Hepatocyte (in vitro differentiated cells): ENCODE data around the gene CDHR3. TPM values are rescaled to one million over a fixed set of nuclear protein-coding genes. Genes with fewer than 3 reads are reported as not detected.

ENCODE experiments used
- DNase-seq: peaks from one replicate; pipeline ENCODE4 v3.0.0-alpha.2; 2016; ENCODE audit warnings: low spot score
- H2AFZ ChIP-seq: fragments of 200-600 bp; sonication (generic); 2 replicates; pipeline ENCODE4 v1.6.0; 2016; ENCODE audit warnings: antibody characterized with exemption, mild to moderate bottlenecking
- H3K27ac ChIP-seq: fragments of 200-600 bp; sonication (generic); 2 replicates; pipeline ENCODE4 v1.5.1; 2016; ENCODE audit warnings: mild to moderate bottlenecking
- H3K27me3 ChIP-seq: fragments of 200-600 bp; sonication (generic); 2 replicates; pipeline ENCODE4 v1.6.1; 2016
- H3K36me3 ChIP-seq: fragments of 200-600 bp; sonication (generic); replicated peaks from 2 replicates; pipeline ENCODE4 v1.5.1; 2016; ENCODE audit warnings: low read depth; ENCODE audit not compliant: insufficient read depth
- H3K4me1 ChIP-seq: fragments of 200-600 bp; sonication (generic); 2 replicates; pipeline ENCODE4 v1.5.1; 2016; ENCODE audit warnings: mild to moderate bottlenecking, moderate library complexity; ENCODE audit not compliant: insufficient read depth
- H3K4me2 ChIP-seq: fragments of 200-600 bp; sonication (generic); 2 replicates; pipeline ENCODE4 v1.6.0; 2016
- H3K4me3 ChIP-seq: fragments of 200-600 bp; sonication (generic); 2 replicates; pipeline ENCODE4 v1.5.1; 2016; ENCODE audit warnings: mild to moderate bottlenecking
- H3K79me2 ChIP-seq: fragments of 200-600 bp; sonication (generic); 2 replicates; pipeline ENCODE4 v1.6.0; 2017; ENCODE audit warnings: mild to moderate bottlenecking
- H3K9me2 ChIP-seq: fragments of 200-600 bp; sonication (generic); replicated peaks from 2 replicates; pipeline ENCODE4 v1.6.0; 2017; ENCODE audit warnings: mild to moderate bottlenecking; ENCODE audit not compliant: insufficient read depth
- H3K9me3 ChIP-seq: fragments of 200-600 bp; sonication (generic); 2 replicates; pipeline ENCODE4 v1.5.1; 2016; ENCODE audit warnings: low read depth, mild to moderate bottlenecking
- H4K20me1 ChIP-seq: fragments of 200-600 bp; sonication (generic); 2 replicates; pipeline ENCODE4 v1.6.0; 2016; ENCODE audit warnings: mild to moderate bottlenecking; ENCODE audit not compliant: insufficient read depth, poor library complexity, severe bottlenecking
- EZH2 ChIP-seq: fragments of 200-600 bp; sonication (generic); IDR thresholded peaks from 2 replicates; pipeline ENCODE4 v1.6.1; 2016; ENCODE audit warnings: antibody characterized with exemption, mild to moderate bottlenecking, borderline replicate concordance
- EZH2phosphoT487 ChIP-seq: fragments of 200-600 bp; sonication (generic); IDR thresholded peaks from one replicate; pipeline ENCODE4 v1.6.1; 2018; ENCODE audit warnings: antibody characterized with exemption, mild to moderate bottlenecking, low read depth, moderate library complexity; ENCODE audit not compliant: unreplicated experiment, severe bottlenecking
- WGBS: methylation state at CpG from one replicate; pipeline ENCODE4 v1.1.6; 2016; ENCODE audit warnings: low lambda C conversion rate; ENCODE audit errors: missing lambda C conversion rate; 5-methylcytosine and 5-hydroxymethylcytosine counted together
- polyA plus RNA-seq: library from polyadenylated mRNA; unstranded; fragments of >200 nt; fragmentation: Nextera tagmentation; extraction: Ambion mirVana; gene quantifications from 2 replicates; pipeline ENCODE4 v1.2.1, GENCODE V29; 2016
- total RNA-seq: library from RNA; depleted of rRNA; stranded (reverse); fragments of >200 nt; gene quantifications from 2 replicates; pipeline ENCODE4 v1.2.3, GENCODE V29; 2014
- TF ChIP-seq, protein P1 (sequence below): fragments of 200-600 bp; sonication (generic); IDR thresholded peaks from 2 replicates; pipeline ENCODE4 v1.5.1; 2016; ENCODE audit warnings: antibody characterized with exemption, mild to moderate bottlenecking; ENCODE audit not compliant: poor library complexity

Gene CDHR3
- total and polyA plus RNA-seq, 2 experiments from 2014 or later = 3.3 to 6.9 TPM

DNA sequence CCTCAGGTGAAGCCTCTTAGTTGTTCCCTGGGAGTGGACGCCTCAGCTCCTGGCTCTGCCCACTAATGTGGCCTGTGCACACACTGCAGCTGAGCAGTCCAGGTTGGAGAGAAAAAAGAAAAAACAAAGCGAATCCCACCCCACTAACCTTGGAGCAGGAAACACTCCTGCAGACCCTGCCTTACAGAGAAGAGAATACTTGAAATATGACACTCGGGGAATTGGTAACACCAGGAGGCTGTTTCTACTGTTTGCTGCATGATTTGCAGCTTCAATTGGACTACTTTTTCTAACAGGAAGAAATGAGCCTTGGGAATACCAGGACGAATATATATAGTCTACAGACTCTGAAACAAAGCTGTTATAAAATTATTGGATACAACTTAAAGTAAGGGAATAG is 22.2 kb downstream of the CDHR3 start:
- Histone ChIP-seq H3K27ac (no peak overlapping the region), H3K36me3 (no peaks in the 10 kb centered on the region), H3K9me2 (no peaks in the 10 kb centered on the region), H4K20me1 (no peaks in the 10 kb centered on the region), H3K9me3 (no peaks in the 10 kb centered on the region), H3K4me1 (no peaks in the 10 kb centered on the region), H3K4me2 (no peak overlapping the region), H3K79me2 (no peaks in the 10 kb centered on the region), H3K27me3 (no peaks in the 10 kb centered on the region), H2AFZ (no peak overlapping the region), H3K4me3 (no peak overlapping the region)
- 44% methylated on average over 4 of the region's 4 CpGs for WGBS
- TF ChIP-seq, protein P1, sequence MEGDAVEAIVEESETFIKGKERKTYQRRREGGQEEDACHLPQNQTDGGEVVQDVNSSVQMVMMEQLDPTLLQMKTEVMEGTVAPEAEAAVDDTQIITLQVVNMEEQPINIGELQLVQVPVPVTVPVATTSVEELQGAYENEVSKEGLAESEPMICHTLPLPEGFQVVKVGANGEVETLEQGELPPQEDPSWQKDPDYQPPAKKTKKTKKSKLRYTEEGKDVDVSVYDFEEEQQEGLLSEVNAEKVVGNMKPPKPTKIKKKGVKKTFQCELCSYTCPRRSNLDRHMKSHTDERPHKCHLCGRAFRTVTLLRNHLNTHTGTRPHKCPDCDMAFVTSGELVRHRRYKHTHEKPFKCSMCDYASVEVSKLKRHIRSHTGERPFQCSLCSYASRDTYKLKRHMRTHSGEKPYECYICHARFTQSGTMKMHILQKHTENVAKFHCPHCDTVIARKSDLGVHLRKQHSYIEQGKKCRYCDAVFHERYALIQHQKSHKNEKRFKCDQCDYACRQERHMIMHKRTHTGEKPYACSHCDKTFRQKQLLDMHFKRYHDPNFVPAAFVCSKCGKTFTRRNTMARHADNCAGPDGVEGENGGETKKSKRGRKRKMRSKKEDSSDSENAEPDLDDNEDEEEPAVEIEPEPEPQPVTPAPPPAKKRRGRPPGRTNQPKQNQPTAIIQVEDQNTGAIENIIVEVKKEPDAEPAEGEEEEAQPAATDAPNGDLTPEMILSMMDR = no peak
- TF ChIP-seq EZH2phosphoT487 (no peak), EZH2 (no peak)
- no peak for DNase-seq

DNA sequence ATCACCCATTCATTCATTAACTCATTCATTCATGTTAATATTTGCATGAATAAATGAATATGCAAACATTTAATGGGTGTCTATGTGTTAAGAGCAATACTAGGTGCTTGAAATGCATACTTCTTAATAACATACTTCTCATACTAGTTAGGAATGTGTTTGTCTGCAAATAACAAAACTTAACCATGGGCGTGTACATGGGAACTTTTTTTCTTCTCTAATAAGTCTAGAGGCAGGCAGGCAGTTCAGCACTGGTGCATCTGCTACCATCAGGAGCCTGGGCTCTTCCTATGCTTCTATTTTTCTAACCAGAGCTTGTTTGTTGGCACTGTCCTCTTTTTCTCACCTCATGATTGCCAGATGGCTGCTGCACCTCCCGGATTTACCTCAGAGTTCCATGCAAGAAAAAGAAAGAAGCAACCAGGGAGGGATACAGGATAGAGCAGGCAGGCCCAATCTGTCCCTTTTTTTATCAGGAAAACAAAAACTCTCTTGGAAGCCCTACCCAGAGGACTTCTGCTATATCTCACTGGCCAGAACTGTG is 22.7 kb downstream of the CDHR3 start:
- H3K9me2 ChIP-seq = no peaks in the 10 kb centered on the region
- H3K27me3 ChIP-seq = no peaks in the 10 kb centered on the region
- H3K36me3 ChIP-seq = no peaks in the 10 kb centered on the region
- no peaks in the 10 kb centered on the region for H3K79me2 ChIP-seq
- H3K4me3 ChIP-seq = no peak overlapping the region
- TF ChIP-seq, protein P1 = no peak
- no peak for TF ChIP-seq EZH2phosphoT487
- TF ChIP-seq EZH2 = no peak
- no peak overlapping the region for H2AFZ ChIP-seq
- H3K4me2 ChIP-seq = no peak overlapping the region
- no peak for DNase-seq
- no peaks in the 10 kb centered on the region for H4K20me1 ChIP-seq
- no peaks in the 10 kb centered on the region for H3K9me3 ChIP-seq
- WGBS = 81% methylated on average over 2 of the region's 2 CpGs
- no peaks in the 10 kb centered on the region for H3K4me1 ChIP-seq
- no peak overlapping the region for H3K27ac ChIP-seq

DNA sequence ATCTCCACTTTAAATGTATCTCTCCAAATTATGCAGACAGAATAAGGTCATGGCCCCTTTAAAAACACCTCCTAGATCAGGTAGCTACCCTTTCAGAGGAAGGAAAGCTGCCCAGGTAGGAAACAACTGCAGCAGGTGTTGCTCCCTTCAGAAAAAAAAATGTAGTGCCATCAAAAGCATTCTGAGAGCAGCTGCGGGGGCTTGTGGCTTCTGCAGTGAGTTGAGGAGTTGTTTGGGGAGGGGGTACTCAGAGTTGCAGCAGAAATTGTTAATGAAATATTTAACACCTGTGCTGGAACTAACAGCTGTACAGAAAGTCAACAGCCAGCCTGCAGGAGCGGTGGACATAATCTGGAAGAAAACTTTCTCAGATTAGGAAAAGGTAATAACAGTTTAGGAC is 24.0 kb downstream of the CDHR3 start:
- WGBS = 72% methylated on average over 2 of the region's 2 CpGs
- Histone ChIP-seq H3K4me1 (no peaks in the 10 kb centered on the region), H3K4me3 (no peak overlapping the region), H3K36me3 (no peaks in the 10 kb centered on the region), H3K27me3 (no peaks in the 10 kb centered on the region), H3K4me2 (no peak overlapping the region), H2AFZ (no peak overlapping the region), H3K9me2 (no peaks in the 10 kb centered on the region), H4K20me1 (no peaks in the 10 kb centered on the region), H3K79me2 (no peaks in the 10 kb centered on the region), H3K9me3 (no peaks in the 10 kb centered on the region), H3K27ac (no peak overlapping the region)
- no peak for DNase-seq
- TF ChIP-seq EZH2 (no peak), EZH2phosphoT487 (no peak)
- TF ChIP-seq, protein P1 = no peak

DNA sequence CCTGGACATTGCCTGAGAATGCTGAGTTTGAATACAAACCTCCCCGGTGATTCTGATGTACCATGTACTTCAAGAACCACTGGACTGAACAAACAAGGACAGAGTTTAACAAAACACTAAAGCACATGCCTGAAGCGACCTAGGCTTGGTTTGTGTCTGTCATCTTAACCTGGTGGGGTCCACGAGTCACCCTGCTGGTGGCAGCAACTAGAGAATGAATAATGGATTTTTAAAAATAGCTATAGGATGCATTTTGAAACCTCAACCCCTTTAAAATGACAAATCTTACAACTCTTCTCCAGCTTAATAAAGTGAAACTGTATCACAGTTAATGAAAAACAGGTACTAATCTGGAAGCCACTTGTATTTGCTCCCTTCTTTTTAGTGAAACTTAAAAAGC is 25.2 kb downstream of the CDHR3 start:
- no peak overlapping the region for H3K4me2 ChIP-seq
- TF ChIP-seq, protein P1 = no peak
- TF ChIP-seq EZH2phosphoT487 (no peak), EZH2 (no peak)
- no peaks in the 10 kb centered on the region for H3K9me3 ChIP-seq
- H3K79me2 ChIP-seq = no peaks in the 10 kb centered on the region
- no peaks in the 10 kb centered on the region for H3K36me3 ChIP-seq
- H3K27me3 ChIP-seq = no peaks in the 10 kb centered on the region
- H3K9me2 ChIP-seq = no peaks in the 10 kb centered on the region
- no peaks in the 10 kb centered on the region for H3K4me1 ChIP-seq
- no peak for DNase-seq
- 57% methylated on average over 3 of the region's 3 CpGs for WGBS
- H3K27ac ChIP-seq = no peak overlapping the region
- H4K20me1 ChIP-seq = no peaks in the 10 kb centered on the region
- H3K4me3 ChIP-seq = no peak overlapping the region
- H2AFZ ChIP-seq = no peak overlapping the region
